Hematopoietic multipotent progenitor cell treated with erythropoietin and hydrocortisone succinate and interleukin-3 and kit ligand, for 6 days (in vitro differentiated cells): ENCODE measurements around the gene HLCS.

ENCODE experiments used
- DNase-seq: peaks from one replicate; pipeline ENCODE4 v3.0.0-alpha.2; 2015

The HLCS gene

GRCh38 chr21:36713746-36714145 lies 252.7 kb downstream of the HLCS start:
- DNase-seq: no peak

GRCh38 chr21:36710729-36711048 lies 255.8 kb downstream of the HLCS start:
- no peak for DNase-seq

DNA sequence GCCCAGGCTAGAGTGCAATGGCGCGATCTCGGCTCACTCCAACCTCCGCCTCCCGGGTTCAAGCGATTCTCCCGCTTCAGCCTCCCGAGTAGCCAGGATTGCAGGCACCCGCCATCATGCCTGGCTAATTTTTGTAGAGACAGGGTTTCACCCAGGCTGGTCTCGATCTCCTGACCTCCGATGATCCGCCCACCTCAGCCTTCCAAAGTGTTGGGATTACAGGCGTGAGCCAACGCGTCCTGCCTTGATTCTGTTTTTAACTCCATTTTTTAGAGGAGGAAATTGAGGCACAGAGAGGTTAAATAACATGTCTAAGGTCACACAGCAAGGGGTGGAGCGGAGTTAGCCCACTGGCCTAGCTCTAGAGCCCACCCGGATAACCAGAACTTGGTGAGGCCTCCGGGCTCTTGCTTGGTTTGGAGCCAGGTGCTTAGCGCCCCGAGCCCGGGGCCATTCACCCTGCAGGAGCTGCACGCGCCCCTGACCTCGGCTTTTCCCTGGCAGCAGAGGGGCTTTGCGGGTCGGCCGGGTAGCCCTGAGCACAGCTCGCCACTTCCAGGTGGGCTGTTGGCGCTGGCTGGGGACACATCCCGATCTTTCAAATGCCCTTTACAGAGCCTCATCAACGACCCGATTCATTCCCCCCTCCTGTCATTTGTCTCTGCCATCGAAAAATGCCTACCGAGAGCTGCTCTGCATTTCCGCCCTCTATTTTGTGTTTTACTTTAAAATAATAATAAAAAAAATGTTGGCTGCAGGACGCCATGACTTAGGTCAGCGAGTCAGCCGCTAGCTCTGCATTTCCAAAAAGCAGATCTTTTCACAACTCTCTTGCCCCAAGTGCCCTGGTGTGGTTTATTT lies 256.4 kb downstream of the HLCS start:
- DNase-seq: no peak

DNA sequence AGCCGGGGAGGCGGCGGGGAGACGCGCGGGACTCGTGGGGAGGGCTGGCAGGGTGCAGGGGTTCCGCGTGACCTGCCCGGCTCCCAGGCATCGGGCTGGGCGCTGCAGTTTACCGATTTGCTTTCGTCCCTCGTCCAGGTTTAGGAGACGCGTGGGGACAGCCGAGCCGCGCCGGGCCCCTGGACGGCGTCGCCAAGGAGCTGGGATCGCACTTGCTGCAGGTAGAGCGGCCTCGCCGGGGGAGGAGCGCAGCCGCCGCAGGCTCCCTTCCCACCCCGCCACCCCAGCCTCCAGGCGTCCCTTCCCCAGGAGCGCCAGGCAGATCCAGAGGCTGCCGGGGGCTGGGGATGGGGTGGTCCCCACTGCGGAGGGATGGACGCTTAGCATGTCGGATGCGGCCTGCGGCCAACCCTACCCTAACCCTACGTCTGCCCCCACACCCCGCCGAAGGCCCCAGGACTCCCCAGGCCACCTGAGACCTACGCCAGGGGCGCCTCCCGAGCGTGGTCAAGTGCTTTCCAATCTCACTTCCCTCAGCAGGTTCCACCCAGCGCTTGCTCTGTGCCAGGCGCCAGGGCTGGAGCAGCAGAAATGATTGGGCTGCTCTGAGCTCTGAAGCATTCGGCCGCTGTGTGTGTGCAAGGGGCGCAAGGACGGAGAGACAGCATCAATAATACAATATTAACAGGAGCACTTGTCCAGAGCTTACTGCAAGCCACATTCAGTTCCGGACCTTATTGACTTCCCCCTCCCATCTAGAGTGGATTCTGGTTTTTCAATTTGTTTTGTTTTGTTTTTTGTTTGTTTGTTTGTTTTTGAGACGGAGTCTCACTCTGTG lies 257.2 kb downstream of the HLCS start:
- DNase-seq: no peak

- DNase-seq: no peak
These were observed 258.0 kb downstream of the HLCS start for GRCh38 chr21:36708286-36709029.

DNA sequence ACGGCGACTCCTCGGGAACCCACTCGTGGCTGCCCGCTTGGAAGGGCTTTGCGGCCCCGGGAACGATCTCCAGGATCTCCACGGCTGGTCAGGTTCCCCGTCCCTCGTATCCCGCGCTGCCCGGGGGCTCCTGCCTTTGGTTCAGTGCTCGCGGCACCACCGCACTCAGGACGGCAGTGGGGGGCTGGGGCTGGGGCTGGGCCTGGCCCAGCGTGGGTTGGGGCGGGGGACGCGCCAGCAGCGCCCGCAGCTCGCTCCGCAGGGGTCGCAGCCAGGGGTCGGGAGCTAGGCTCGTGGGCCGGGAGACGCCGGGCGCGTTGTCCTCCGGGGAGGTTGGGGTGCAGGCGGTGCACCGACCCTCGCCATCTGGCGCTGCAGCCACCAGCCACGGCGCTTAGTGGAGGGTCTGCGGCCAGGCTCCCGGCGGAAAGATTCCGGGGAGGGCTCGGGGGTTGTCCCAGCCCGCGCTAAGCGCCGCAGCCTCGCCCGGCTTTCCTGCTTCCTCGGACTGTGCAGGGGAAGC lies 258.6 kb downstream of the HLCS start:
- no peak for DNase-seq

DNA sequence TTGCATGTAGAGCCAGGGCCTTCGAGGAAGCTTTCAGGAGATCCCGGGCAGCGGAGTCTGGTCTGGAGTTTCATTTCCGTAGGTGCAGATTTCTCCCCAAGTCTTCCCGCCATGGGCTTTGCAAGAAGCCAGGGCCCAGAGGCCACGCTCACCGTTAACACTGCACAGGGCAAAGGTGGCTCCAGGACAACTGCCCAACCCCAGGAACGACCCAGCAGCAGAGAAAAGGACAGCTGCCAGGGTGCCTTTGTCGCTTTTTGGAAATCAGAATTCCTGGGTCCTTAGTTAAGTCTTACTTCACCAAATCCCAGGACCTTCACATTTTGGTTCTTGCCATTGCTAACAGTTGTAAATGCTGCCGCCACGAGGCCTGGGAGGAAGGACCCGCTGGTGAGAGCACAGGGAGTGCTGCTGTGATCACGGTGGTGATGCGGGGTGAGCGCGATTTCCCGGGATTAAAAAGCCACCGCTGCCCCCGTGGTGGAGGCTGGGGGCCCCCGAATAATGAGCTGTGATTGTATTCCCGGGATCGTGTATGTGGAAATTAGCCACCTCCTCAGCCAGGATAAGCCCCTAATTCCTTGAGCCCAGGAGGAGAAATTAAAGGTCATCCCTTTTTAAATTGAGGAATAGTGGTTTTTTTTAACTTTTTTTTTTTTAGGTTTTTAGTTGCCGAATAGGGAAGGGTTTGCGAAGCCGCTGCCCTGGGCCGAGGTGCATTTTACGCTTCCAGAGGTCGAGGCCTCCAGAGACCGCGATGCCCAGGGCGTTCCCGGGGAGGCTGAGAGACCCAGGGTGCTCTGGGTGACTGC lies 259.3 kb downstream of the HLCS start:
- peak; percentile 52 for DNase-seq

DNA sequence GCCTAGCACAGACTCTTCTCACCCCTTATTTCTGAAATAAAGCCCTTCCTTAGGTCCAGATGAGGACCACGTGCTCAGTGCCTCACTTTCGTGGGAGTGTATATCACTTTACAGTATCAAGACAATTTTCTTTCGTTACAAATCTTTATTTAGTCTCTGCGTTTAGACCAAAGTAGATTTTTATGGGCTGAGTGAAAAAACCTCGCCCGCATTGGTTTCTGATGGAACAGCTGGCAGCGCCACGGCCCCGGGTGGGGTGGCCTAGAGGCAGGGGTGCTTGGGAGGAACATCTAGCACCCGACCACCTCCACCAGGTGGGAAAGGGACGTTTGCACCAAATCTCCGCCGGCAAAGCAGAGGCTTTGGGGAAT lies 260.0 kb downstream of the HLCS start:
- no peak for DNase-seq

DNA sequence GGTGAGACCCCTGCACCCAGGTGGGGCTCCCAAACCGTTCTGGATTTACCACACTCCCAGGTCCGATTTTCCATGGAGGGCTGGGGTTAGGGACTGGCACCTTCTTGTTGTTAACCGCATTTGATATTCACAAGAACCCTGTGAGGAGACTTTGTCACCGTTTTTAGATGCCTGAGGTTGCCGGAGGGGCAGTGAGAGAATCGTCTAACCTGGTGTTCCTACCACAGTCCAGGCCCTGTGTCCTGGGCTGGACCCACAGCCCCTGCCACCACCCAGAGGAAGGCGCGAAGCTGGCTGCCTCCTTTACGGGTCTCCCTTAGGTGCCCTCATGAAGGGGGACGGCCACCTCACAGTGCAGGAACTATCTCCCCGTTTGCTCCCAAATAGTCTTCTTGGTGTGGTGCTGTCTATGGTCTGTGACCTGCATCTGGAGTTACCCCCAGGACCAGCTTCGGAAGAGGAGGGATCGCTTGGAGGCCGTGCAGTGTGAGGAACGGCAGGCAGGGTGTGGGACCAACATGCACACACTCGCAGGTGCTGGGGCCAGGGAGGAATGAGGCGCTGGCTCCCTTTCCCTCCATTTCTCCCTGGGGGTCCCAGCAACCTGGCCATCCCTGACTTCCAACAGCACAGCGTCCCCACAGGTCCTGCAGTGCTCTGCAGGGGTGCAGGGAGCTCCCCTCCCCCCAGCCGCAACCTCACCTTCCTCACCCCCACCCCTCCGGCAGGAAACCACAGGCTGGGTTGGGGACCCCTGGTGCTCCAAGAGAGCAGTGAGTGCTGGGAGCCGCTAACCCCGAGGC lies 260.6 kb downstream of the HLCS start:
- no peak for DNase-seq

DNA sequence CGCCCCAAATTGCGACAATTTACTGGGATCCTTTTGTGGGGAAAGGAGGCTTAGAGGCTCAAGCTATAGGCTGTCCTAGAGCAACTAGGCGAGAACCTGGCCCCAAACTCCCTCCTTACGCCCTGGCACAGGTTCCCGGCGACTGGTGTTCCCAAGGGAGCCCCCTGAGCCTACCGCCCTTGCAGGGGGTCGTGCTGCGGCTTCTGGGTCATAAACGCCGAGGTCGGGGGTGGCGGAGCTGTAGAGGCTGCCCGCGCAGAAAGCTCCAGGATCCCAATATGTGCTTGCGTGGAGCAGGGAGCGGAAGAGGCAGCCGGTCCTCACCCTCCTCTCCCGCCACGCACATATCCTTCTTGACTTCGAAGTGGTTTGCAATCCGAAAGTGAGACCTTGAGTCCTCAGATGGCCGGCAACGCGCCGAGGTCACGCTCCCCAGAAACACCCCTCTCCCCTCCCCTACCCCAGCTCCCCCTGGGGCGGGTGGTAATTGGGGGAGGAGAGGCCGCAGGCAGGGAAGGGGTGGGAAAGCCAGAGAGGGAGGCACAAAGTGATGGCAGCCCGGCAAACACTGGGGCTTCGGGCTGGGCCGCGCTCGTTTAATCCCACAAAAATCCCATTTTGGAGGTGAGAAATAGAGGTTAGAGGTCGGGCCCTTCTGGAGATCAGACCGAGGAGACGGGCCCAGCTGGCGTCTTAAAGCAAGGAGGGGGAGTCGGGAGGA lies 261.4 kb downstream of the HLCS start:
- DNase-seq: no peak

- no peak for DNase-seq
These were observed 262.1 kb downstream of the HLCS start for GRCh38 chr21:36704281-36704957.

DNA sequence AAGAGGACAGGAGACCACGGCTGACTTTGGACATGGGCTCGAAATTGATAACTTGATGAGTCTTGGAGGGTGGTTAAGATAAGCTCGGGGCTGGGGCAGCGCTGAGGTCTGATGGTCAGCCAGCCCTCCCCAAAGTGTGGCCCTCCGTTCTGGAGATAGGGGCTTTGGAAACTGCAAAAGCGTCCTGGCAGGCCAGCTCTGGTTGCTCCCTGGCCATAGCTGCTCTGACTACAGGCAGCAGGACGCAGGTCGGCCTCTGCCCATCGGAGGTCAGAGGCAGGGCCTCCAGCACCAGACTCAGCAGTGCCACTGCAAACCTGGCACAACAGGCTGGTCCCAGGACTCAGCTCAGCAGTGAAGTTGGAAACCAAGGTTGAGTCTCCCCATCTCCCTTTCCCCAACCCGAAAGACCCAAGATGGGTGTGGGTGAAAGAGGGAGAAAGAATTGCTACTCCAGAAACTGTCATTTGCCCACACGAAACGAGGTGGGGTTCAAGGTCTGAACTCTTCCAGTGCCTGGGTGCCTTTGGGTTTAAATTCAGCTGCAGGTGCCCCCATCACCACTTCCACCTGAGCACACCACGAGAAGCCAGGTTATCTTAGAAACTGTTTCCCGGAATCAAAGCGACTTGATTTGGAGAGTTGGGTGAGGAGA lies 262.7 kb downstream of the HLCS start:
- DNase-seq: no peak

GRCh38 chr21:36703123-36703522 lies 263.3 kb downstream of the HLCS start:
- no peak for DNase-seq

- no peak for DNase-seq
These were observed 263.9 kb downstream of the HLCS start for GRCh38 chr21:36702622-36702968.

DNA sequence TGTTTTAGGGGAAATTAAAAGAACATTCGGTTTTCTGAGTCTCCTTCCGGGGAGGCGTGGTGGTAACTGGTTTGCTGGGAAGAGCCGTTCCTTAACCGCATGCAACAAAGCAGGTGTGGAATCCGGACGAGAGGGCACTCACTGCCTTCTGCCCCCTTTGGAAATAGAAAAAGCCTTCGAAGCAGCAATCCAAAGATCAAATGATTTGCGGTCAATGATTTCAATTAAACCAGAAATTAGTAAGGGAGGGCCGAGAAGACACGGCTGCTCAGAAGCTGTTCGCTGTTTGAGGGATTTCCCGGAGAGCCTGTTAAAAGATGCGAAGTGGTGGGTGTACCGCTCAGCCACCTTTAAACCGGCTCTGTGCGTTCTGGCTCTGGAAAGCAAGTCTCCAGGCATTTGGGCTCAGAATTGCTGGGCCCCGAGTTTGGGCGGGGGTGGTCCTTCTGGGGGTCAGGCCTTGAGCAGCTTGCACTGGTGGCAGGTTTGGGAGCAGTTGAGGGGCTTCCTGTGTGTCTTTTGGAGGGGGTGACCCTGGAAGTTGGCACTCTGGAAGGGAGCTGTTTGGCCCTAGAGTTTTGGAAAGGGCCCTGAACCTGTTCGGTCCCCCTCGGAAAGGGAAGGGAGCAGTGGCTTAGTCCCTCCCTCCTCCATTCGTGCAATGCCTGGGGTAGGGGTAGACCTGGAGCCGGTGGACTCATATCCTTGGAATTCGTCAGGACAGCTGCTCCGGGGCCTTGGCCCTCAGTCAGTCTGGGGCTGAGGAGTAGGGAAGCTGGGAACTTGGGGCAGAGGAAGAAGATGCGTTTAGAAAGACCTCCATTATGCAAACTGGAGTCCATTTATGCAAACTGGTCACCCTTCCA lies 264.5 kb downstream of the HLCS start:
- no peak for DNase-seq

DNA sequence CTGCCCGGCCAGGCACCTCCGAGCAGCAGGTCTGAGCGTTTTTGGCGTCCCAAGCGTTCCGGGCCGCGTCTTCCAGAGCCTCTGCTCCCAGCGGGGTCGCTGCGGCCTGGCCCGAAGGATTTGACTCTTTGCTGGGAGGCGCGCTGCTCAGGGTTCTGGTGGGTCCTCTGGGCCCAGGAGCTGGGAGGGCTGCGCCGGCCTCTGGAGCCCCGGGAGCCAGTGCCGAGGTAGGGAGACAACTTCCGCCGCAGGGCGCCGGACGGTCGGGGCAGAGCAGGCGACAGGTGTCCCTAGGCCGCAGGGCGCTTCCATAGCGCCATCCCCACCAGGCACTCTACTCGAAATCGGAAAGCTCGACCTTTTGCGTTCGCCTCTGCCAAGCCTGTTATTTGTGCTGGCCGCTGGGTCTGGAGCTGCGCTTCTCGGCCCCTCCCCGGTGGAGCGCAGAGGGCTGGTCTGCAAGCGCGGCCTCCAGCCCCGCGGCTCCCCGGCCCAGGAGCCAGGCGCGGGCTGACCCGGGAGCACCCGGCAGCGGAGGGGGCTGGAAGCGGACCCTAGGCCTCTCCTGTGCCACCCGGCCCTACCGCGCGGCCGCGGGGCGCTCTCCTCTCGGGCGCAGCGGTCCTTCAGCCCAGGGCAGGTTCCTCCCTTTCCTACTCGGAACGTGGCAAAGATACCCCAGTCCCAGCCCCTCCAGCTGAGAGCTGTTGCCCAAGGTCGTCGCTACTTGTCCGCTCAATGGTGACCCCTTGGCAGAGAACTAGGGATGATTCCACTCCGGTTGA lies 265.3 kb downstream of the HLCS start:
- no peak for DNase-seq
